ENCODE results near the gene RELN. TPM values are rescaled to one million over a fixed set of nuclear protein-coding genes. Genes with fewer than 3 reads are reported as not detected.

Gene RELN
- total RNA-seq, 1 experiment from 2014 or later: 0.20 TPM

DNA sequence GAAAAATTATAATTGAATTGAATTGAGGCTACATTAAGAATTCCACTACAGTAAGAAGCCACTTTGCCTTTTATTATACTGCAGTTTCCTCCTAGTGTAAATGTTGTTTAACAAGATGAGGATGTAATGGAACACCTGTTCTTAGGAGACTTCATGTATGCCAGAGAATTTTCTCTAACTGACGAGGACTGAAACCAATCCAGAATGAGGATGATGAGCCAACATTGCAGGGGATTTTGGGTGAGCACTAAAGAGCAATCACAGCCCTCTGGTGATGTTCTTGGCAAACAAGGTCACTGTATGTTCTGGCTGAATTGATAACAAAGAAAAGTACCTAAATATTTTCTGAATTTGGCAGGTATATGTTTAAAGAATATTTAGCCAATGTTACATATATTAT lies 60.9 kb downstream of the RELN start:
- ChIA-PET CTCF (no interaction called here), POLR2A (no interaction called here)
- no peaks in the 10 kb centered on the region for H3K36me3 Mint-ChIP-seq
- DNase-seq (ENCODE audit: low spot score) (no peak), ATAC-seq (no peak)
- TF ChIP-seq, protein P1, sequence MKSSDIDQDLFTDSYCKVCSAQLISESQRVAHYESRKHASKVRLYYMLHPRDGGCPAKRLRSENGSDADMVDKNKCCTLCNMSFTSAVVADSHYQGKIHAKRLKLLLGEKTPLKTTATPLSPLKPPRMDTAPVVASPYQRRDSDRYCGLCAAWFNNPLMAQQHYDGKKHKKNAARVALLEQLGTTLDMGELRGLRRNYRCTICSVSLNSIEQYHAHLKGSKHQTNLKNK (CRISPR knock-in tag; IDR thresholded peaks at IDR 0.05): no peak
- TF ChIP-seq ZNF416 (CRISPR knock-in tag; IDR thresholded peaks at IDR 0.05) (no peak), SP1 (CRISPR knock-in tag; conservative IDR thresholded peaks at IDR 0.05) (no peak)
- peaks cover 11% of the 10 kb centered on the region; the same call in 1 of the 2 replicates for H3K4me1 Mint-ChIP-seq
- H3K27me3 Mint-ChIP-seq (ENCODE audit: low read depth): no peaks in the 10 kb centered on the region
- H3K4me3 Mint-ChIP-seq: no peak overlapping the region
- H3K27ac Mint-ChIP-seq: no peak overlapping the region
- no peaks in the 10 kb centered on the region for H3K9me3 Mint-ChIP-seq

DNA sequence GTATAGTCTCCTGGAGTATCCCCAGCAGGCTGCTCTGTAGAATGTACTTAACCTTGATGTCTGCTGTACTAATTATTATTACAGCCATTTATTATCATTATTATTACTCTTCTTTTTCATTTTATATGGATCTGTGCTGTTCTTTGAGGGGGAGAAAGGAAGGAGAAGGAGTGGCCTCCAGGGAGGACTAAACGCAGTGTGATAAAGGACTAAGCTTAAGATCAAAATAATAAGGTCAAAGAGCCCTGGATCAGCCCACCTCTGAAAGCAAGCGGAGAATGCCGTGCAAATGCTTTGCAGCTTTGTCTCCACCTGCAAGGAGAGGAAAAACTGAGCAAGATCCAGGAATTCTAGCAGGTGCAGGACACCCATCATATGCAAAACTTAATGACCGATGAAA lies 65.3 kb downstream of the RELN start:
- ATAC-seq (no peak), DNase-seq (ENCODE audit: low spot score) (no peak)
- Mint-ChIP-seq H3K9me3 (no peaks in the 10 kb centered on the region), H3K36me3 (no peaks in the 10 kb centered on the region), H3K27ac (no peak overlapping the region), H3K4me1 (peaks cover 8% of the 10 kb centered on the region; the same call in 1 of the 2 replicates), H3K27me3 (ENCODE audit: low read depth) (no peaks in the 10 kb centered on the region), H3K4me3 (no peak overlapping the region)
- POLR2A ChIA-PET: no interaction called here
- CTCF ChIA-PET: interaction anchor here (1.0 to 1.1 kb wide), 2 partner anchors 10 to 47 kb away, joined by 3 read pairs; no protein-coding TSS in a partner anchor
- no peak for TF ChIP-seq ATF1 (CRISPR knock-in tag; IDR thresholded peaks at IDR 0.05)
- TF ChIP-seq, protein P2, sequence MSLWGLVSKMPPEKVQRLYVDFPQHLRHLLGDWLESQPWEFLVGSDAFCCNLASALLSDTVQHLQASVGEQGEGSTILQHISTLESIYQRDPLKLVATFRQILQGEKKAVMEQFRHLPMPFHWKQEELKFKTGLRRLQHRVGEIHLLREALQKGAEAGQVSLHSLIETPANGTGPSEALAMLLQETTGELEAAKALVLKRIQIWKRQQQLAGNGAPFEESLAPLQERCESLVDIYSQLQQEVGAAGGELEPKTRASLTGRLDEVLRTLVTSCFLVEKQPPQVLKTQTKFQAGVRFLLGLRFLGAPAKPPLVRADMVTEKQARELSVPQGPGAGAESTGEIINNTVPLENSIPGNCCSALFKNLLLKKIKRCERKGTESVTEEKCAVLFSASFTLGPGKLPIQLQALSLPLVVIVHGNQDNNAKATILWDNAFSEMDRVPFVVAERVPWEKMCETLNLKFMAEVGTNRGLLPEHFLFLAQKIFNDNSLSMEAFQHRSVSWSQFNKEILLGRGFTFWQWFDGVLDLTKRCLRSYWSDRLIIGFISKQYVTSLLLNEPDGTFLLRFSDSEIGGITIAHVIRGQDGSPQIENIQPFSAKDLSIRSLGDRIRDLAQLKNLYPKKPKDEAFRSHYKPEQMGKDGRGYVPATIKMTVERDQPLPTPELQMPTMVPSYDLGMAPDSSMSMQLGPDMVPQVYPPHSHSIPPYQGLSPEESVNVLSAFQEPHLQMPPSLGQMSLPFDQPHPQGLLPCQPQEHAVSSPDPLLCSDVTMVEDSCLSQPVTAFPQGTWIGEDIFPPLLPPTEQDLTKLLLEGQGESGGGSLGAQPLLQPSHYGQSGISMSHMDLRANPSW (CRISPR knock-in tag; conservative IDR thresholded peaks at IDR 0.05; ENCODE audit: low read depth): no peak
- TF ChIP-seq NR3C1 (CRISPR knock-in tag; conservative IDR thresholded peaks at IDR 0.05; ENCODE audit: low read depth): no peak
- no peak for TF ChIP-seq SMAD3 (CRISPR knock-in tag; IDR thresholded peaks at IDR 0.05; ENCODE audit: borderline replicate concordance)
- TF ChIP-seq ZNF121 (CRISPR knock-in tag; IDR thresholded peaks at IDR 0.05): no peak
- no peak for TF ChIP-seq GTF2I (CRISPR knock-in tag; conservative IDR thresholded peaks at IDR 0.05)
- TF ChIP-seq, protein P3, sequence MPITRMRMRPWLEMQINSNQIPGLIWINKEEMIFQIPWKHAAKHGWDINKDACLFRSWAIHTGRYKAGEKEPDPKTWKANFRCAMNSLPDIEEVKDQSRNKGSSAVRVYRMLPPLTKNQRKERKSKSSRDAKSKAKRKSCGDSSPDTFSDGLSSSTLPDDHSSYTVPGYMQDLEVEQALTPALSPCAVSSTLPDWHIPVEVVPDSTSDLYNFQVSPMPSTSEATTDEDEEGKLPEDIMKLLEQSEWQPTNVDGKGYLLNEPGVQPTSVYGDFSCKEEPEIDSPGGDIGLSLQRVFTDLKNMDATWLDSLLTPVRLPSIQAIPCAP (CRISPR knock-in tag; IDR thresholded peaks at IDR 0.05): no peak
- TF ChIP-seq, protein P4, sequence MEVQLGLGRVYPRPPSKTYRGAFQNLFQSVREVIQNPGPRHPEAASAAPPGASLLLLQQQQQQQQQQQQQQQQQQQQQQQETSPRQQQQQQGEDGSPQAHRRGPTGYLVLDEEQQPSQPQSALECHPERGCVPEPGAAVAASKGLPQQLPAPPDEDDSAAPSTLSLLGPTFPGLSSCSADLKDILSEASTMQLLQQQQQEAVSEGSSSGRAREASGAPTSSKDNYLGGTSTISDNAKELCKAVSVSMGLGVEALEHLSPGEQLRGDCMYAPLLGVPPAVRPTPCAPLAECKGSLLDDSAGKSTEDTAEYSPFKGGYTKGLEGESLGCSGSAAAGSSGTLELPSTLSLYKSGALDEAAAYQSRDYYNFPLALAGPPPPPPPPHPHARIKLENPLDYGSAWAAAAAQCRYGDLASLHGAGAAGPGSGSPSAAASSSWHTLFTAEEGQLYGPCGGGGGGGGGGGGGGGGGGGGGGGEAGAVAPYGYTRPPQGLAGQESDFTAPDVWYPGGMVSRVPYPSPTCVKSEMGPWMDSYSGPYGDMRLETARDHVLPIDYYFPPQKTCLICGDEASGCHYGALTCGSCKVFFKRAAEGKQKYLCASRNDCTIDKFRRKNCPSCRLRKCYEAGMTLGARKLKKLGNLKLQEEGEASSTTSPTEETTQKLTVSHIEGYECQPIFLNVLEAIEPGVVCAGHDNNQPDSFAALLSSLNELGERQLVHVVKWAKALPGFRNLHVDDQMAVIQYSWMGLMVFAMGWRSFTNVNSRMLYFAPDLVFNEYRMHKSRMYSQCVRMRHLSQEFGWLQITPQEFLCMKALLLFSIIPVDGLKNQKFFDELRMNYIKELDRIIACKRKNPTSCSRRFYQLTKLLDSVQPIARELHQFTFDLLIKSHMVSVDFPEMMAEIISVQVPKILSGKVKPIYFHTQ (CRISPR knock-in tag; IDR thresholded peaks at IDR 0.05): no peak
- TF ChIP-seq, protein P5, sequence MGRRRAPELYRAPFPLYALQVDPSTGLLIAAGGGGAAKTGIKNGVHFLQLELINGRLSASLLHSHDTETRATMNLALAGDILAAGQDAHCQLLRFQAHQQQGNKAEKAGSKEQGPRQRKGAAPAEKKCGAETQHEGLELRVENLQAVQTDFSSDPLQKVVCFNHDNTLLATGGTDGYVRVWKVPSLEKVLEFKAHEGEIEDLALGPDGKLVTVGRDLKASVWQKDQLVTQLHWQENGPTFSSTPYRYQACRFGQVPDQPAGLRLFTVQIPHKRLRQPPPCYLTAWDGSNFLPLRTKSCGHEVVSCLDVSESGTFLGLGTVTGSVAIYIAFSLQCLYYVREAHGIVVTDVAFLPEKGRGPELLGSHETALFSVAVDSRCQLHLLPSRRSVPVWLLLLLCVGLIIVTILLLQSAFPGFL (CRISPR knock-in tag; IDR thresholded peaks at IDR 0.05; ENCODE audit: borderline replicate concordance): no peak
- TF ChIP-seq, protein P6, sequence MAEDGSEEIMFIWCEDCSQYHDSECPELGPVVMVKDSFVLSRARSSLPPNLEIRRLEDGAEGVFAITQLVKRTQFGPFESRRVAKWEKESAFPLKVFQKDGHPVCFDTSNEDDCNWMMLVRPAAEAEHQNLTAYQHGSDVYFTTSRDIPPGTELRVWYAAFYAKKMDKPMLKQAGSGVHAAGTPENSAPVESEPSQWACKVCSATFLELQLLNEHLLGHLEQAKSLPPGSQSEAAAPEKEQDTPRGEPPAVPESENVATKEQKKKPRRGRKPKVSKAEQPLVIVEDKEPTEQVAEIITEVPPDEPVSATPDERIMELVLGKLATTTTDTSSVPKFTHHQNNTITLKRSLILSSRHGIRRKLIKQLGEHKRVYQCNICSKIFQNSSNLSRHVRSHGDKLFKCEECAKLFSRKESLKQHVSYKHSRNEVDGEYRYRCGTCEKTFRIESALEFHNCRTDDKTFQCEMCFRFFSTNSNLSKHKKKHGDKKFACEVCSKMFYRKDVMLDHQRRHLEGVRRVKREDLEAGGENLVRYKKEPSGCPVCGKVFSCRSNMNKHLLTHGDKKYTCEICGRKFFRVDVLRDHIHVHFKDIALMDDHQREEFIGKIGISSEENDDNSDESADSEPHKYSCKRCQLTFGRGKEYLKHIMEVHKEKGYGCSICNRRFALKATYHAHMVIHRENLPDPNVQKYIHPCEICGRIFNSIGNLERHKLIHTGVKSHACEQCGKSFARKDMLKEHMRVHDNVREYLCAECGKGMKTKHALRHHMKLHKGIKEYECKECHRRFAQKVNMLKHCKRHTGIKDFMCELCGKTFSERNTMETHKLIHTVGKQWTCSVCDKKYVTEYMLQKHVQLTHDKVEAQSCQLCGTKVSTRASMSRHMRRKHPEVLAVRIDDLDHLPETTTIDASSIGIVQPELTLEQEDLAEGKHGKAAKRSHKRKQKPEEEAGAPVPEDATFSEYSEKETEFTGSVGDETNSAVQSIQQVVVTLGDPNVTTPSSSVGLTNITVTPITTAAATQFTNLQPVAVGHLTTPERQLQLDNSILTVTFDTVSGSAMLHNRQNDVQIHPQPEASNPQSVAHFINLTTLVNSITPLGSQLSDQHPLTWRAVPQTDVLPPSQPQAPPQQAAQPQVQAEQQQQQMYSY (CRISPR knock-in tag; IDR thresholded peaks at IDR 0.05): no peak
- TF ChIP-seq, protein P7, sequence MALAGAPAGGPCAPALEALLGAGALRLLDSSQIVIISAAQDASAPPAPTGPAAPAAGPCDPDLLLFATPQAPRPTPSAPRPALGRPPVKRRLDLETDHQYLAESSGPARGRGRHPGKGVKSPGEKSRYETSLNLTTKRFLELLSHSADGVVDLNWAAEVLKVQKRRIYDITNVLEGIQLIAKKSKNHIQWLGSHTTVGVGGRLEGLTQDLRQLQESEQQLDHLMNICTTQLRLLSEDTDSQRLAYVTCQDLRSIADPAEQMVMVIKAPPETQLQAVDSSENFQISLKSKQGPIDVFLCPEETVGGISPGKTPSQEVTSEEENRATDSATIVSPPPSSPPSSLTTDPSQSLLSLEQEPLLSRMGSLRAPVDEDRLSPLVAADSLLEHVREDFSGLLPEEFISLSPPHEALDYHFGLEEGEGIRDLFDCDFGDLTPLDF (CRISPR knock-in tag; IDR thresholded peaks at IDR 0.05): no peak
- no peak for TF ChIP-seq ELF4 (CRISPR knock-in tag; IDR thresholded peaks at IDR 0.05; ENCODE audit: low read depth)
- no peak for TF ChIP-seq NFATC4 (CRISPR knock-in tag; IDR thresholded peaks at IDR 0.05)
- TF ChIP-seq, protein P8, sequence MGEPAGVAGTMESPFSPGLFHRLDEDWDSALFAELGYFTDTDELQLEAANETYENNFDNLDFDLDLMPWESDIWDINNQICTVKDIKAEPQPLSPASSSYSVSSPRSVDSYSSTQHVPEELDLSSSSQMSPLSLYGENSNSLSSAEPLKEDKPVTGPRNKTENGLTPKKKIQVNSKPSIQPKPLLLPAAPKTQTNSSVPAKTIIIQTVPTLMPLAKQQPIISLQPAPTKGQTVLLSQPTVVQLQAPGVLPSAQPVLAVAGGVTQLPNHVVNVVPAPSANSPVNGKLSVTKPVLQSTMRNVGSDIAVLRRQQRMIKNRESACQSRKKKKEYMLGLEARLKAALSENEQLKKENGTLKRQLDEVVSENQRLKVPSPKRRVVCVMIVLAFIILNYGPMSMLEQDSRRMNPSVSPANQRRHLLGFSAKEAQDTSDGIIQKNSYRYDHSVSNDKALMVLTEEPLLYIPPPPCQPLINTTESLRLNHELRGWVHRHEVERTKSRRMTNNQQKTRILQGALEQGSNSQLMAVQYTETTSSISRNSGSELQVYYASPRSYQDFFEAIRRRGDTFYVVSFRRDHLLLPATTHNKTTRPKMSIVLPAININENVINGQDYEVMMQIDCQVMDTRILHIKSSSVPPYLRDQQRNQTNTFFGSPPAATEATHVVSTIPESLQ (CRISPR knock-in tag; IDR thresholded peaks at IDR 0.05): no peak
- TF ChIP-seq, protein P9, sequence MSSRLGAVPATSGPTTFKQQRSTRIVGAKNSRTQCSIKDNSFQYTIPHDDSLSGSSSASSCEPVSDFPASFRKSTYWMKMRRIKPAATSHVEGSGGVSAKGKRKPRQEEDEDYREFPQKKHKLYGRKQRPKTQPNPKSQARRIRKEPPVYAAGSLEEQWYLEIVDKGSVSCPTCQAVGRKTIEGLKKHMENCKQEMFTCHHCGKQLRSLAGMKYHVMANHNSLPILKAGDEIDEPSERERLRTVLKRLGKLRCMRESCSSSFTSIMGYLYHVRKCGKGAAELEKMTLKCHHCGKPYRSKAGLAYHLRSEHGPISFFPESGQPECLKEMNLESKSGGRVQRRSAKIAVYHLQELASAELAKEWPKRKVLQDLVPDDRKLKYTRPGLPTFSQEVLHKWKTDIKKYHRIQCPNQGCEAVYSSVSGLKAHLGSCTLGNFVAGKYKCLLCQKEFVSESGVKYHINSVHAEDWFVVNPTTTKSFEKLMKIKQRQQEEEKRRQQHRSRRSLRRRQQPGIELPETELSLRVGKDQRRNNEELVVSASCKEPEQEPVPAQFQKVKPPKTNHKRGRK (CRISPR knock-in tag; IDR thresholded peaks at IDR 0.05; ENCODE audit: borderline replicate concordance): no peak
